ENCODE measurements around the gene EPHA1.

DNA sequence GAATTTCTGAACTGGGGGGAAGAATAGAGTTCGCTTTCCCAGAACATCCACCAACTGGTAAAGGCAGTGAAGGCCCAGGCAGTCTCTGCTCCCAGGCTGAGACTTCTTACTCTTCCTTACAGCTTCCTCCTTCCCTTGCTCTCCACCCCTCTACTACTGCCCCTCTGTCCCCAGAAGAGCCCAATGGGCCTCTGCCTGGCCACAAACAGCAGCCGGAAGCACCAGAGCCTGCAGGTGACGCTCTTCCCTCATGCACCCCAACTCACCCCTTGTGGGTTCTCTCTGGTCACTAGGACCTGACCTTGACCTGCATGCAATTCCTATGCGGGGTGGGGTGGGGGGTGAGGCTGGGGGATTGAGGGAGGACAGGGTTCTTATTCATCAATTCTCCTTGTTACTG lies 62.6 kb downstream of the EPHA1 start:
- TF ChIP-seq, protein P1, sequence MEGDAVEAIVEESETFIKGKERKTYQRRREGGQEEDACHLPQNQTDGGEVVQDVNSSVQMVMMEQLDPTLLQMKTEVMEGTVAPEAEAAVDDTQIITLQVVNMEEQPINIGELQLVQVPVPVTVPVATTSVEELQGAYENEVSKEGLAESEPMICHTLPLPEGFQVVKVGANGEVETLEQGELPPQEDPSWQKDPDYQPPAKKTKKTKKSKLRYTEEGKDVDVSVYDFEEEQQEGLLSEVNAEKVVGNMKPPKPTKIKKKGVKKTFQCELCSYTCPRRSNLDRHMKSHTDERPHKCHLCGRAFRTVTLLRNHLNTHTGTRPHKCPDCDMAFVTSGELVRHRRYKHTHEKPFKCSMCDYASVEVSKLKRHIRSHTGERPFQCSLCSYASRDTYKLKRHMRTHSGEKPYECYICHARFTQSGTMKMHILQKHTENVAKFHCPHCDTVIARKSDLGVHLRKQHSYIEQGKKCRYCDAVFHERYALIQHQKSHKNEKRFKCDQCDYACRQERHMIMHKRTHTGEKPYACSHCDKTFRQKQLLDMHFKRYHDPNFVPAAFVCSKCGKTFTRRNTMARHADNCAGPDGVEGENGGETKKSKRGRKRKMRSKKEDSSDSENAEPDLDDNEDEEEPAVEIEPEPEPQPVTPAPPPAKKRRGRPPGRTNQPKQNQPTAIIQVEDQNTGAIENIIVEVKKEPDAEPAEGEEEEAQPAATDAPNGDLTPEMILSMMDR (IDR thresholded peaks at IDR 0.05), result no peak
- TF ChIP-seq POLR2AphosphoS5 (IDR thresholded peaks at IDR 0.05) (no peak), POLR2A (IDR thresholded peaks at IDR 0.05; ENCODE audit: low read depth) (no peak)
